H1 (cell line): ENCODE measurements around the gene RNF220. TPM values are rescaled to one million over a fixed set of nuclear protein-coding genes. Genes with fewer than 3 reads are reported as not detected.

ENCODE experiments used
- CTCF ChIA-PET: fragments of 300-600 bp; sonication (Branson Sonifier 250); formaldehyde crosslinking; loops from one replicate; lab custom pipeline; 2021; ENCODE audit not compliant: partially characterized antibody; lab: Charles Lee
- POLR2A ChIA-PET: fragments of 300-600 bp; sonication (Branson Sonifier 250); formaldehyde crosslinking; loops from one replicate; lab custom pipeline; 2021; ENCODE audit warnings: inconsistent platforms; ENCODE audit not compliant: partially characterized antibody; lab: Charles Lee
- DNase-seq, 2 experiments: peaks; one replicate each; pipeline versions ENCODE4 v3.0.0 to v3.0.0-alpha.2; 2010 to 2022; ENCODE audit warnings: low spot score in 2 of 2, low read depth in 1 of 2, mixed read lengths in 1 of 2
- FAIRE-seq: peaks from 2 replicates; lab custom pipeline; 2011; peaks lifted over from hg19 to GRCh38; lab: Jason Lieb, UNC
- H2AFZ ChIP-seq: 2 replicates; pipeline ENCODE4 v1.8.1; 2012; ENCODE audit warnings: low read length, inconsistent platforms
- H2AK5ac ChIP-seq: 2 replicates; pipeline ENCODE4 v1.6.1; 2013; ENCODE audit warnings: low read depth, low read length
- H2BK120ac ChIP-seq: replicated peaks from 2 replicates; pipeline ENCODE3; 2013; ENCODE audit warnings: low read depth, low read length, inconsistent platforms
- H2BK12ac ChIP-seq: 2 replicates; pipeline ENCODE4 v1.6.1; 2013; ENCODE audit warnings: low read depth, low read length
- H2BK15ac ChIP-seq: 2 replicates; pipeline ENCODE4 v1.6.1; 2013; ENCODE audit warnings: low read length
- H2BK20ac ChIP-seq: 2 replicates; pipeline ENCODE4 v1.6.1; 2013; ENCODE audit warnings: low read length
- H2BK5ac ChIP-seq: 2 replicates; pipeline ENCODE4 v1.6.1; 2013; ENCODE audit warnings: low read depth, low read length
- H3K14ac ChIP-seq: 2 replicates; pipeline ENCODE4 v1.6.1; 2013; ENCODE audit warnings: inconsistent platforms; ENCODE audit not compliant: insufficient read length
- H3K18ac ChIP-seq: 2 replicates; pipeline ENCODE4 v1.6.1; 2013; ENCODE audit warnings: low read length; ENCODE audit errors: extremely low read depth
- H3K23ac ChIP-seq: 2 replicates; pipeline ENCODE4 v1.6.1; 2013; ENCODE audit warnings: inconsistent platforms; ENCODE audit not compliant: insufficient read length
- H3K23me2 ChIP-seq: 2 replicates; pipeline ENCODE4 v1.6.1; 2013; ENCODE audit warnings: low read depth, low read length
- H3K27ac ChIP-seq: 2 replicates; pipeline ENCODE4 v1.6.1; 2011; ENCODE audit warnings: low read depth, low read length, inconsistent platforms
- H3K27me3 ChIP-seq, 4 experiments: replicated peaks in 1 of 4; 1 replicate in 1 of 4; 2 replicates in 3 of 4; pipeline versions ENCODE4 v1.6.1 to v1.8.1; 2011 to 2013; ENCODE audit warnings: low read length in 3 of 4, mild to moderate bottlenecking in 3 of 4, inconsistent platforms in 2 of 4, mixed read lengths in 2 of 4, moderate library complexity in 1 of 4; ENCODE audit not compliant: control insufficient read depth in 3 of 4, insufficient read depth in 3 of 4; ENCODE audit errors: extremely low read depth in 1 of 4
- H3K36me3 ChIP-seq, 4 experiments: 2 replicates each; pipeline versions ENCODE4 v1.6.1 to v1.8.1; 2011 to 2013; ENCODE audit warnings: mild to moderate bottlenecking in 4 of 4, low read length in 3 of 4, moderate library complexity in 2 of 4, control low read depth in 1 of 4, inconsistent platforms in 1 of 4; ENCODE audit not compliant: insufficient read depth in 4 of 4, control insufficient read depth in 2 of 4
- H3K4ac ChIP-seq: replicated peaks from 2 replicates; pipeline ENCODE3; 2013; ENCODE audit warnings: low read length, low read depth, mixed read lengths, inconsistent platforms; ENCODE audit not compliant: insufficient read length
- H3K4me1 ChIP-seq, 4 experiments: replicated peaks in 1 of 4; 1 replicate in 1 of 4; 2 replicates in 3 of 4; pipeline versions ENCODE4 v1.6.1 to v1.8.1; 2011 to 2013; ENCODE audit warnings: low read length in 3 of 4, inconsistent platforms in 2 of 4, mixed read lengths in 1 of 4; ENCODE audit not compliant: insufficient read depth in 4 of 4, control insufficient read depth in 3 of 4
- H3K4me2 ChIP-seq, 2 experiments: 2 replicates each; pipeline versions ENCODE4 v1.6.1 to v1.8.1; 2011 to 2013; ENCODE audit warnings: low read depth in 2 of 2, low read length in 2 of 2, control low read depth in 1 of 2, inconsistent platforms in 1 of 2, mild to moderate bottlenecking in 1 of 2; ENCODE audit not compliant: insufficient read depth in 1 of 2
- H3K4me3 ChIP-seq, 4 experiments: fragments of 200-600, 300-600 bp in 1 of 4; sonication (generic), shearing (Covaris generic), sonication (Bioruptor Twin) in 1 of 4; 2 replicates each; pipeline versions ENCODE4 v1.5.1 to v1.8.1; 2011 to 2016; ENCODE audit warnings: low read length in 4 of 4, low read depth in 3 of 4, control low read depth in 2 of 4, inconsistent platforms in 2 of 4, mild to moderate bottlenecking in 2 of 4, mixed read lengths in 1 of 4, moderate library complexity in 1 of 4; ENCODE audit not compliant: insufficient read depth in 2 of 4; ENCODE audit errors: extremely low read depth in 1 of 4
- H3K56ac ChIP-seq: replicated peaks from 2 replicates; pipeline ENCODE3; 2013; ENCODE audit warnings: low read depth, mild to moderate bottlenecking, mixed read lengths, low read length, inconsistent platforms; ENCODE audit not compliant: insufficient read length
- H3K79me1 ChIP-seq: 2 replicates; pipeline ENCODE4 v1.6.1; 2013; ENCODE audit warnings: low read depth, low read length, control low read depth
- H3K79me2 ChIP-seq, 2 experiments: 2 replicates each; pipeline versions ENCODE4 v1.6.1 to v1.8.1; 2012 to 2013; ENCODE audit warnings: low read length in 2 of 2, mild to moderate bottlenecking in 2 of 2, inconsistent platforms in 1 of 2; ENCODE audit not compliant: insufficient read depth in 2 of 2, control insufficient read depth in 1 of 2
- H3K9ac ChIP-seq, 4 experiments: replicated peaks in 1 of 4; 1 replicate in 1 of 4; 2 replicates in 3 of 4; pipeline versions ENCODE4 v1.6.1 to v1.8.1; 2011 to 2013; ENCODE audit warnings: low read depth in 3 of 4, low read length in 3 of 4, control low read depth in 2 of 4, mild to moderate bottlenecking in 2 of 4, moderate library complexity in 2 of 4, inconsistent platforms in 1 of 4; ENCODE audit errors: extremely low read depth in 1 of 4
- H3K9me3 ChIP-seq, 2 experiments: 2 replicates each; pipeline versions ENCODE4 v1.6.1 to v1.8.1; 2012 to 2013; ENCODE audit warnings: mild to moderate bottlenecking in 2 of 2, moderate library complexity in 2 of 2, control low read depth in 1 of 2, inconsistent platforms in 1 of 2, low read depth in 1 of 2, low read length in 1 of 2, mixed read lengths in 1 of 2; ENCODE audit not compliant: insufficient read depth in 2 of 2
- H4K20me1 ChIP-seq, 2 experiments: replicated peaks in 1 of 2; 2 replicates each; pipeline versions ENCODE3 to v1.8.1; 2011 to 2013; ENCODE audit warnings: inconsistent platforms in 2 of 2, low read length in 2 of 2, mild to moderate bottlenecking in 1 of 2; ENCODE audit not compliant: insufficient read depth in 2 of 2, control insufficient read depth in 1 of 2
- H4K5ac ChIP-seq: 2 replicates; pipeline ENCODE4 v1.6.1; 2013; ENCODE audit warnings: low read length, low read depth, mixed read lengths, inconsistent platforms; ENCODE audit not compliant: insufficient read length
- H4K8ac ChIP-seq: 2 replicates; pipeline ENCODE4 v1.8.0; 2013; ENCODE audit warnings: mild to moderate bottlenecking, moderate library complexity, low read length, inconsistent platforms; ENCODE audit not compliant: insufficient read depth; ENCODE audit errors: extremely low read depth
- H4K91ac ChIP-seq: replicated peaks from 2 replicates; pipeline ENCODE3; 2013; ENCODE audit warnings: low read length, mixed read lengths, inconsistent platforms; ENCODE audit not compliant: insufficient read length
- PHF8 ChIP-seq: fragments of 200-600 bp; sonication (generic); conservative IDR thresholded peaks from 2 replicates; pipeline ENCODE4 v1.7.1; 2012; ENCODE audit warnings: low read depth, mild to moderate bottlenecking, inconsistent platforms, low read length, moderate library complexity
- SUZ12 ChIP-seq: fragments of 200-600 bp; sonication (generic); IDR thresholded peaks from 2 replicates; pipeline ENCODE4 v1.6.1; 2012; ENCODE audit warnings: mild to moderate bottlenecking, inconsistent platforms, low read length, moderate library complexity, mixed read lengths
- WGBS, 2 experiments: shearing (Covaris generic) in 1 of 2; methylation state at CpG; one replicate each; pipeline versions ENCODE4 v1.1.6 to v1.1.7; 2013 to 2015; ENCODE audit warnings: low lambda C conversion rate in 2 of 2, mixed read lengths in 2 of 2, inconsistent platforms in 1 of 2, low coverage in 1 of 2, missing lambda C conversion rate in 1 of 2; ENCODE audit not compliant: insufficient replicate concordance in 2 of 2, insufficient coverage in 1 of 2, insufficient read length in 1 of 2; ENCODE audit errors: extremely low coverage in 1 of 2, missing lambda C conversion rate in 1 of 2; 5-methylcytosine and 5-hydroxymethylcytosine counted together
- polyA plus RNA-seq, 7 experiments: library from polyadenylated mRNA; depleted of rRNA in 3 of 7; stranded (reverse) in 5 of 7; unstranded in 2 of 7; fragments of >200 nt in 5 of 7; fragments of 200-250 nt in 2 of 7; gene quantifications; 1 replicate in 5 of 7; 2 replicates in 1 of 7; 4 replicates in 1 of 7; pipeline versions ENCODE4 v1.2.1 to v1.2.3, GENCODE V29; 2011 to 2013; ENCODE audit warnings: missing spikeins in 2 of 7, mixed read lengths in 2 of 7
- total RNA-seq: library from RNA; stranded (reverse); fragmentation: NEBNext Ultra II Directional; extraction: Animal tissue kit (Norgen Biotek cat#: 25700); gene quantifications from 2 replicates; pipeline ENCODE4 v1.2.1, GENCODE V29; 2021

RNF220 gene
- total and polyA plus RNA-seq, 2 of the 8 experiments (the other 6 are each of a cell fraction or from before 2014, with no cell fraction given) = 123 to 160 TPM

DNA sequence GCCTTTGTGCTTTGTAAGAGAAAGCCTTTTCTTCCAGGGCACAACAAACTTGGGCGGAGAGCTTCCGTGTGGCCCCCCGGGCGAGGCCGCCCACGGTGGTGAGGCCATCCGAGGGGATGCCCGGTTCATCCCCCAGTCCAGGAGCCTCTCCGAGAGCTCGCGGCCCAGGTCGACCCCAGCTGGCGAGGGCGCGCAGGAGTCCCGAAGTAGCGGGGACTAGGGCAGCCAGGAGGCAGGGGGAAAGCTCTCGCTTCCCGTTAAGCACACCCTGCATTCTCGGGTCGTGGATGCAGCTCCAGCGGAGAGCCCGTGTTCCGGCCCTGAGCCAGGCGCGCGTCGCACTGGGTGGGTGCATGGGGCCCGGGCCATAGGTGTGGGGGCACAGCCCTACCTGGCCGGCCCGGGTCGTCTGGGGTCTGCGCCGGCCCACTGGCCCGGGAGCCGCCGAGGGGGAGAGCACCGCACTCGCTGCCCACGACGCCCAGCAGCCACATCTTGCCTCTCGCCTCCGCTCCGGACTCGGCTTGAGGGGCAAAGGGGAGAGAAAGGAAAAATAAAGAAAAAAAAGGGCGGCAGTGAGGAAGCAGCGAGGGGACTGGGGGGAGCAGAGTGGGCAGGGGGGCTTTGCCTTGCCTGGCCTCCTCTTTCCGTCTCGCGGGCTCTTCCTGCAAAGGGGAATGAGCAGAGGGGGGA lies 1.8 kb downstream of the RNF220 start:
- Histone ChIP-seq H3K14ac (no peak overlapping the region), H4K5ac (no peak overlapping the region), H3K79me2 (peaks cover 0 to 32% of the 10 kb centered on the region in 2 experiments; a peak in 2 of 4 replicates), H3K56ac (no peak overlapping the region), H3K4me2 (peak overlapping the region; percentile 78 to 96), H2BK15ac (peak overlapping the region; percentile 55; the same call in 1 of the 2 replicates), H3K4ac (no peak overlapping the region), H2AK5ac (no peak overlapping the region), H3K27ac (no peak overlapping the region), H3K9ac (peak overlapping the region in 3 of 4 experiments; percentile 6 to 23 (median 13); a peak in 2 of 7 replicates), H3K9me3 (no peaks in the 10 kb centered on the region), H4K20me1 (peaks cover 10 to 16% of the 10 kb centered on the region in 2 experiments), H3K18ac (peak overlapping the region; percentile 93), H3K4me1 (peaks cover 0 to 6% (median 5%) of the 10 kb centered on the region in 4 experiments; a peak in 4 of 7 replicates), H4K91ac (peak overlapping the region; percentile 26), H2BK120ac (no peak overlapping the region), H2AFZ (no peak overlapping the region), H3K79me1 (peaks cover 2% of the 10 kb centered on the region; the same call in 1 of the 2 replicates), H3K4me3 (peak overlapping the region; percentile 66 to 96 (median 78)), H2BK5ac (no peak overlapping the region), H3K23me2 (peaks cover 36% of the 10 kb centered on the region), H2BK20ac (no peak overlapping the region), H3K27me3 (peaks cover 8 to 47% (median 32%) of the 10 kb centered on the region in 4 experiments; a peak in 6 of 7 replicates), H3K36me3 (peaks cover 0 to under 1% (median 0%) of the 10 kb centered on the region in 4 experiments; a peak in 1 of 8 replicates), H3K23ac (no peak overlapping the region), H2BK12ac (peak overlapping the region; percentile 71; the same call in 1 of the 2 replicates), H4K8ac (peak overlapping the region; percentile 39; the same call in 1 of the 2 replicates)
- FAIRE-seq (no peak), DNase-seq (peak in 1 of 2 experiments; percentile 74)
- CTCF ChIA-PET = interaction anchor here (0.7 to 1.6 kb wide), 6 partner anchors 8 to 133 kb away, joined by 3 to 6 read pairs (median 3); no protein-coding TSS in a partner anchor
- WGBS, 2 experiments = 3% methylated on average over 43 of the region's 50 CpGs; no CpG with 5 or more reads in 1 of the 2 experiments
- POLR2A ChIA-PET = interaction anchor here (0.5 to 1.6 kb wide), 4 partner anchors 95 to 169 kb away, joined by 3 to 8 read pairs (median 3); no protein-coding TSS in a partner anchor
- TF ChIP-seq SUZ12 = peak; percentile 10; the same call in 1 of the 2 replicates
- no peak for TF ChIP-seq PHF8
